Hepatocyte (in vitro differentiated cells): ENCODE data around the gene MGAT5.

ENCODE experiments used
- CTCF ChIP-seq: fragments of 200-600 bp; sonication (generic); IDR thresholded peaks from 2 replicates; pipeline ENCODE4 v1.5.1; 2016; ENCODE audit warnings: antibody characterized with exemption, mild to moderate bottlenecking; ENCODE audit not compliant: poor library complexity
- EZH2 ChIP-seq: fragments of 200-600 bp; sonication (generic); IDR thresholded peaks from 2 replicates; pipeline ENCODE4 v1.6.1; 2016; ENCODE audit warnings: antibody characterized with exemption, mild to moderate bottlenecking, borderline replicate concordance

GRCh38 chr2:134396493-134396892 is 142.6 kb downstream of the MGAT5 start:
- no peak for TF ChIP-seq CTCF
- TF ChIP-seq EZH2: no peak
